Coronary artery (tissue), 2 donors: Measurements from ENCODE around the gene SKP1.

Experiments used
- DNase-seq: peaks from one replicate; pipeline ENCODE4 v3.0.0-alpha.2; 2017; ENCODE audit warnings: low spot score
- H3K27ac ChIP-seq, 2 donors: fragments of 200-600 bp; sonication (generic); one replicate each; pipeline ENCODE4 v1.5.1; 2016 to 2019
- H3K4me3 ChIP-seq: fragments of 200-600 bp; sonication (generic); 2 replicates; pipeline ENCODE4 v1.5.1; 2016; ENCODE audit warnings: mild to moderate bottlenecking, moderate library complexity
- CTCF ChIP-seq: fragments of 200-600 bp; sonication (generic); IDR thresholded peaks from one replicate; pipeline ENCODE4 v1.5.1; 2019; ENCODE audit warnings: antibody characterized with exemption

SKP1 gene

GRCh38 chr5:134130239-134130945 is 46.4 kb downstream of the SKP1 start:
- TF ChIP-seq CTCF = no peak
- no peak for DNase-seq
- Histone ChIP-seq H3K4me3 (no peak overlapping the region), H3K27ac (no peak overlapping the region)

GRCh38 chr5:134129411-134130238 is 47.1 kb downstream of the SKP1 start:
- TF ChIP-seq CTCF = no peak
- DNase-seq = no peak
- H3K4me3 ChIP-seq = no peak overlapping the region
- no peak overlapping the region for H3K27ac ChIP-seq

GRCh38 chr5:134128648-134128995 is 48.1 kb downstream of the SKP1 start:
- H3K27ac ChIP-seq = peak overlapping the region in 1 of 2 donors; percentile 28
- TF ChIP-seq CTCF = no peak
- DNase-seq = no peak
- no peak overlapping the region for H3K4me3 ChIP-seq

GRCh38 chr5:134127988-134128647 is 48.6 kb downstream of the SKP1 start:
- DNase-seq = no peak
- H3K4me3 ChIP-seq = no peak overlapping the region

GRCh38 chr5:134127376-134127861 is 49.3 kb downstream of the SKP1 start:
- no peak overlapping the region for H3K27ac ChIP-seq
- no peak for DNase-seq
- H3K4me3 ChIP-seq = no peak overlapping the region
- TF ChIP-seq CTCF = no peak

More at GRCh38 chr5:134127988-134128647, 48.6 kb downstream of the SKP1 start:
- no peak for TF ChIP-seq CTCF
- peak overlapping the region in 1 of 2 donors; percentile 28 for H3K27ac ChIP-seq

GRCh38 chr5:134125039-134126015 is 51.4 kb downstream of the SKP1 start:
- DNase-seq = no peak
- Histone ChIP-seq H3K27ac (peak overlapping the region; percentile 71 to 83), H3K4me3 (no peak overlapping the region)
- no peak for TF ChIP-seq CTCF
